Tibial artery (tissue), 4 donors: ENCODE results near the gene PRPH2.

Source experiments
- DNase-seq, 2 donors: peaks; one replicate each; pipeline ENCODE4 v3.0.0-alpha.2; 2019
- H3K27ac ChIP-seq, 2 donors: fragments of 200-600 bp; sonication (generic) in 1 of 2; 1 replicate in 1 of 2; 2 replicates in 1 of 2; pipeline ENCODE4 v1.5.1; 2018 to 2019; ENCODE audit warnings: mild to moderate bottlenecking in 1 of 2
- H3K27me3 ChIP-seq, 2 donors: fragments of 200-600 bp; sonication (generic) in 1 of 2; one replicate each; pipeline versions ENCODE4 v1.5.1 to v1.6.0; 2016 to 2019
- H3K36me3 ChIP-seq, 3 donors: fragments of 200-600 bp; sonication (generic) in 2 of 3; one replicate each; pipeline ENCODE4 v1.5.1; 2016 to 2019; ENCODE audit warnings: mild to moderate bottlenecking in 2 of 3
- H3K4me1 ChIP-seq, 4 donors: fragments of 200-600 bp; sonication (generic) in 2 of 4; 1 replicate in 3 of 4; 2 replicates in 1 of 4; pipeline ENCODE4 v1.5.1; 2016 to 2019
- H3K4me3 ChIP-seq, 2 donors: fragments of 200-600 bp; sonication (generic) in 1 of 2; 1 replicate in 1 of 2; 2 replicates in 1 of 2; pipeline ENCODE4 v1.5.1; 2018 to 2019; ENCODE audit warnings: mild to moderate bottlenecking in 2 of 2
- H3K9me3 ChIP-seq, 3 donors: fragments of 200-600 bp; sonication (generic) in 1 of 3; one replicate each; pipeline ENCODE4 v1.5.1; 2016 to 2019
- CTCF ChIP-seq, 2 experiments: fragments of 200-600 bp in 1 of 2; fragments of 450-650 bp in 1 of 2; IDR thresholded peaks; one replicate each; pipeline ENCODE4 v1.5.1; 2017 to 2019; ENCODE audit warnings: antibody characterized with exemption in 2 of 2, mild to moderate bottlenecking in 1 of 2, moderate library complexity in 1 of 2
- intact Hi-C: fragments of 100-400 bp; cut with DNase I; formaldehyde crosslinking; loops from one replicate; pipeline ENCODE4 v1.15.0; 2023; ENCODE audit warnings: low total_unique reads

PRPH2 gene

DNA sequence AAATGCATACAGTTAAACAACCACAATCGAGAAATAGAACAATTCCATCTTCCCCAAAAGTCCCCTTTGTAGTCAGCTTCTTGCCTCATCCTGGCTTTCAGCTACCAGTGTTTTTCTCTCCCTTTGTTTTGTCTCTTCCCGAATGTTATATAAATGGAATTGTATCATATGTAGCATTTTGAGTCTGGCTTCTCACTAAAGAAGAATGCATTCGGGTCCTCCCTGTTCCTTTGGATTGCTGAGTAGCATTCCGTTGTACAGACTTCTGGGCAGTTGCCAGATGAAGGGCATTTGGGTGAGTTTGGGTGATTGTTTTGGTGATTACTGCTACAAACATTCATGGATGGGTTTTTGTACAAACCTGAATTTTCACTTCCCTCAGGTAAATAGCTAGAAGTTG is 27.8 kb downstream of the PRPH2 start:
- no peak overlapping the region for H3K27ac ChIP-seq
- H3K4me3 ChIP-seq: no peak overlapping the region
- no peaks in the 10 kb centered on the region for H3K9me3 ChIP-seq
- H3K36me3 ChIP-seq: peaks cover 31 to 43% (median 34%) of the 10 kb centered on the region in 3 donors
- H3K27me3 ChIP-seq: no peaks in the 10 kb centered on the region
- TF ChIP-seq CTCF (IDR thresholded peaks at IDR 0.05): no peak
- intact Hi-C loops: no loop called here
- H3K4me1 ChIP-seq: peaks cover 0 to 33% (median 13%) of the 10 kb centered on the region in 4 donors
- no peak for DNase-seq

GRCh38 chr6:42693725-42694323 is 28.6 kb downstream of the PRPH2 start:
- peaks cover 39 to 50% (median 42%) of the 10 kb centered on the region in 3 donors for H3K36me3 ChIP-seq

DNA sequence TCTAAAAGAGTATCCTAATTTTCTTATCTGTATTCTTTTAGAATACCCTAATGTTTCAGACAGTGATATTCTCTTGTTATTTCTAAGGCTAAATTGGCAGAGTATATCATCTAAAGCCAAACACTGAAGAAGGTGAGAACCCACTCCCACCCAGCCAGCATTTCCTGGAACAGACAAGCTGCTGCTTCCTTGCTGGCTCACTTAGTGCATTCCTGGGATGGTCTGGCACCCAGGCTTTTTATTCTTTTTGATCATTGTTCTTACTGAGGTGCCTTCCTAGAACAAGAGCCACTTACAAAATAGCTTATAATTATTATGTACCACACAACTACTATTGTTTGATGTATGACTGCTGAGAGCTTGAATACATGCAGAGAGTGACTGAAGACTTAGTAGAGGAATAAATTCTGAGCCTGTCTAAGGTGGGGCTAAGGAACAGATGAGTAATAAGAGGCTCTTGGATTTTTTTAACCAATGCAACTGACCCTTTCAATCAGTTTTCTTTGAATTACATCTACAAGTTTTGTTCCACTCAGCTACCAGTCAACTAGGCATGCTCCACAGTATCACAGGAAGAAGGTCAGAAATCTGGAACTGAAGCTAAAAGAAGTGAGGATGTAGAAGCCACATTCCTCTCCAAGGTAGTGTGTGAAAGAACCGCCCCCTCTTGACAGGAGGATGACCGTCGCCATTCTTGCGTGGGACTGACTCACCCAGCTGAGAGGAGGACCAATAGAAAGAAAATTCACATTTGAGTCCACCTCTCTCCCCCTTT is 30.1 kb downstream of the PRPH2 start:
- H3K27me3 ChIP-seq: no peaks in the 10 kb centered on the region
- H3K4me3 ChIP-seq: no peak overlapping the region
- H3K36me3 ChIP-seq: peaks cover 53 to 65% (median 57%) of the 10 kb centered on the region in 3 donors
- DNase-seq: no peak
- TF ChIP-seq CTCF (IDR thresholded peaks at IDR 0.05): no peak
- H3K4me1 ChIP-seq: peaks cover 0 to 33% (median 13%) of the 10 kb centered on the region in 4 donors
- H3K9me3 ChIP-seq: no peaks in the 10 kb centered on the region
- H3K27ac ChIP-seq: peak overlapping the region; percentile 25 to 35
- intact Hi-C loops: no loop called here

More at GRCh38 chr6:42693725-42694323, 28.6 kb downstream of the PRPH2 start:
- no peak for TF ChIP-seq CTCF (IDR thresholded peaks at IDR 0.05)
- no peak for DNase-seq
- H3K4me1 ChIP-seq: peaks cover 0 to 33% (median 13%) of the 10 kb centered on the region in 4 donors
- intact Hi-C loops: no loop called here
- H3K27me3 ChIP-seq: no peaks in the 10 kb centered on the region
- H3K4me3 ChIP-seq: no peak overlapping the region
- no peak overlapping the region for H3K27ac ChIP-seq
- no peaks in the 10 kb centered on the region for H3K9me3 ChIP-seq

- Histone ChIP-seq H3K36me3 (peaks cover 64 to 78% (median 67%) of the 10 kb centered on the region in 3 donors), H3K4me1 (peaks cover 0 to 21% (median 10%) of the 10 kb centered on the region in 4 donors), H3K27ac (peak overlapping the region in 1 of 2 donors; percentile 52), H3K4me3 (no peak overlapping the region), H3K27me3 (no peaks in the 10 kb centered on the region), H3K9me3 (no peaks in the 10 kb centered on the region)
- no peak for TF ChIP-seq CTCF (IDR thresholded peaks at IDR 0.05)
- intact Hi-C loops: no loop called here
- no peak for DNase-seq
These were observed 31.5 kb downstream of the PRPH2 start for GRCh38 chr6:42690872-42691271.

DNA sequence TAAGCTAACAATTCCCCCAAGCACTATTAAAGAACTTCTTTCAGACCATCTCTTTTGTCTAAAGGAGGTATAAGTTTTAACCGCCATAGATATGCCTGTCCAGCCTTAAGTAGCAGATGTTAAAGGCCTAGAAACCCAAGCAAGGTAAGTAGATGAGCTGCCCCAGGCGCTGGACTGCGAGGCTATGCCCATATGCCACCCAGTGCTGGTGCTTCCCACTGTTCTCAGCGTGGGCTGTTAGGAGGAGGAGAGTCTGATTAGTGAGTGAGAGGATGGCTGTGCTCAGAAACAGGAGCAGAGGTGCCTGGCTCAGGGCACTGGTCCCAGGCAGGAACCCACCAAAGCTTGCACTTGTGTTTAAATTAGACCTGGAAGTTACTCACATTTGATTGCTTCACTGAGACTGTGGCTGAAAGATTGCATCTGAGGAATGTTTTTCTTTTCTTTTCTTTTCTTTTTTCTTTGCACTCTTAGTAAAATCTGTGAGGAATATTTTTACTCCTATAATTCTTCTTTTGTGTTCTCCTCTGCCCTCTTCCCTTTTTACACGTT is 32.2 kb downstream of the PRPH2 start:
- Histone ChIP-seq H3K4me3 (no peak overlapping the region), H3K36me3 (peaks cover 71 to 84% (median 74%) of the 10 kb centered on the region in 3 donors), H3K9me3 (no peaks in the 10 kb centered on the region), H3K27me3 (no peaks in the 10 kb centered on the region), H3K4me1 (peaks cover 0 to 21% (median 10%) of the 10 kb centered on the region in 4 donors), H3K27ac (no peak overlapping the region)
- TF ChIP-seq CTCF (IDR thresholded peaks at IDR 0.05): no peak
- DNase-seq: no peak
- intact Hi-C loops: no loop called here
